ENCODE results near the gene LDLRAD2. TPM values are rescaled to one million over a fixed set of nuclear protein-coding genes. Genes with fewer than 3 reads are reported as not detected.

The LDLRAD2 gene
- total RNA-seq, 6 experiments from 2014 or later: not detected

DNA sequence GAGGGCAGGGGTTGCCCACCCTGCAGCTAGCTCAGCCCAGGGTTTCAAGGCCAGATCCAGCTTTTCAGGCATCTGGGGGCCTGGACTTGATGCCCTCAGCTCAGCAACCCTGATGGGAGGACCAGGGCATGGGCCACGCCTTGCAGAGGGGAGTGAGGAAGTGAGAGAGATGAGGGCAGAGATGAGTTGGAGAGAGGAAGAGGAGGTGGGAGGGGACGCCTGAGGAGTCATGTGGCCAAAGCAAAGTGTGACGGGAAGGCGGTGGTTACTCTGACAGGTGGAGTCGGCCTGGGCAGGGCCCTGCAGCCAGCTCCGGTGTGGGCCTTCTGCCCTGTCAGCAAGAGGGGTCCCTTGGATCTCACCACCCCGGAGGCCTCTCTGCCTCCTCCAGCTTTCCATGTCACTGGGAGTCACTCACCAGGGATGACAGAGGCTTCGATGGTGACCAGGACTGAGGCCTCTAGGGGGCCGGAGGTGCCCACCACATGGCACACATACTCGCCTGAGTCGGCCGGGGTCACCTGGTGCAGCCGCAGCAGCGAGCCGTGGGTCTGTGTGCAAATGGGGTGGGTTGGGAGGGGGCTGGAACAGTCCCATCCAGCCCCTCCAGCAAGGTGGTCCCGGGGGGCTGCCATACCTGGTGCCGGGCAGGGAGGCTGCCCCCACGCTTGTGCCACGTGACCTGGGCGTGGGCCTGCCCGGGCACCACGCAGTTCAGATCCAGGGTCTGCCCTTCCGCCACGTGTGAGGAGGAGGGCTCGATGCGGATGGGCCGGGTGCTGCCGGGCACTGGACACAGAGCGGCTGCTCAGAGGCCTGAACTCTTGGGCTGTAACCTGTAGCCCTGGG is 40.4 kb downstream of the LDLRAD2 start:
- Histone ChIP-seq H3K4me3 (no peak overlapping the region), H3K36me3 (no peaks in the 10 kb centered on the region), H3K4me1 (no peaks in the 10 kb centered on the region), H3K27me3 (no peaks in the 10 kb centered on the region), H3K9me3 (no peaks in the 10 kb centered on the region), H3K27ac (no peak overlapping the region)
- DNase-seq (no peak), ATAC-seq (no peak)
- 48% methylated on average over 6 of the region's 29 CpGs for WGBS (ENCODE audit: insufficient coverage, low coverage, low lambda C conversion rate, missing lambda C conversion rate)
- TF ChIP-seq POLR2A (IDR thresholded peaks at IDR 0.05): no peak
- TF ChIP-seq, protein P1, sequence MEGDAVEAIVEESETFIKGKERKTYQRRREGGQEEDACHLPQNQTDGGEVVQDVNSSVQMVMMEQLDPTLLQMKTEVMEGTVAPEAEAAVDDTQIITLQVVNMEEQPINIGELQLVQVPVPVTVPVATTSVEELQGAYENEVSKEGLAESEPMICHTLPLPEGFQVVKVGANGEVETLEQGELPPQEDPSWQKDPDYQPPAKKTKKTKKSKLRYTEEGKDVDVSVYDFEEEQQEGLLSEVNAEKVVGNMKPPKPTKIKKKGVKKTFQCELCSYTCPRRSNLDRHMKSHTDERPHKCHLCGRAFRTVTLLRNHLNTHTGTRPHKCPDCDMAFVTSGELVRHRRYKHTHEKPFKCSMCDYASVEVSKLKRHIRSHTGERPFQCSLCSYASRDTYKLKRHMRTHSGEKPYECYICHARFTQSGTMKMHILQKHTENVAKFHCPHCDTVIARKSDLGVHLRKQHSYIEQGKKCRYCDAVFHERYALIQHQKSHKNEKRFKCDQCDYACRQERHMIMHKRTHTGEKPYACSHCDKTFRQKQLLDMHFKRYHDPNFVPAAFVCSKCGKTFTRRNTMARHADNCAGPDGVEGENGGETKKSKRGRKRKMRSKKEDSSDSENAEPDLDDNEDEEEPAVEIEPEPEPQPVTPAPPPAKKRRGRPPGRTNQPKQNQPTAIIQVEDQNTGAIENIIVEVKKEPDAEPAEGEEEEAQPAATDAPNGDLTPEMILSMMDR (IDR thresholded peaks at IDR 0.05): no peak
- intact Hi-C loops (cut with DNase I): no loop called here

DNA sequence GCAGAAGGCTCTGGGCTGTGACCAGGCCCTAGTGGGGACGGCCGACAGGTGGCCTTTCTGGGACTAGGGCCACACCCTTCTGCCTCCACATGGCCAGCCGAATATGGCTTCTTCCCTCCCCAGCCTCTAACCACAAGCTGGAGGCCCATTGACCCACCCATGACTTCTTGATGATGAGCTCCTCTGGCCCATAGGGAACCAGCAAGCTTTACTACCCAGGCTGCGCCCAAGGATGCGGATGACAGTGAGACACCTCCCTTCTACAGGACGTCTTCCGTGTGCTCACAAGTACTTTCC is 41.0 kb downstream of the LDLRAD2 start:
- Histone ChIP-seq H3K4me3 (no peak overlapping the region), H3K36me3 (no peaks in the 10 kb centered on the region), H3K9me3 (no peaks in the 10 kb centered on the region), H3K27me3 (no peaks in the 10 kb centered on the region), H3K4me1 (no peaks in the 10 kb centered on the region), H3K27ac (no peak overlapping the region)
- TF ChIP-seq, protein P1 (IDR thresholded peaks at IDR 0.05): no peak
- no peak for TF ChIP-seq POLR2A (IDR thresholded peaks at IDR 0.05)
- ATAC-seq (no peak), DNase-seq (no peak)
- intact Hi-C loops (cut with DNase I): no loop called here
- no CpG with 5 or more reads among the region's 7 CpGs for WGBS (ENCODE audit: insufficient coverage, low coverage, low lambda C conversion rate, missing lambda C conversion rate)

DNA sequence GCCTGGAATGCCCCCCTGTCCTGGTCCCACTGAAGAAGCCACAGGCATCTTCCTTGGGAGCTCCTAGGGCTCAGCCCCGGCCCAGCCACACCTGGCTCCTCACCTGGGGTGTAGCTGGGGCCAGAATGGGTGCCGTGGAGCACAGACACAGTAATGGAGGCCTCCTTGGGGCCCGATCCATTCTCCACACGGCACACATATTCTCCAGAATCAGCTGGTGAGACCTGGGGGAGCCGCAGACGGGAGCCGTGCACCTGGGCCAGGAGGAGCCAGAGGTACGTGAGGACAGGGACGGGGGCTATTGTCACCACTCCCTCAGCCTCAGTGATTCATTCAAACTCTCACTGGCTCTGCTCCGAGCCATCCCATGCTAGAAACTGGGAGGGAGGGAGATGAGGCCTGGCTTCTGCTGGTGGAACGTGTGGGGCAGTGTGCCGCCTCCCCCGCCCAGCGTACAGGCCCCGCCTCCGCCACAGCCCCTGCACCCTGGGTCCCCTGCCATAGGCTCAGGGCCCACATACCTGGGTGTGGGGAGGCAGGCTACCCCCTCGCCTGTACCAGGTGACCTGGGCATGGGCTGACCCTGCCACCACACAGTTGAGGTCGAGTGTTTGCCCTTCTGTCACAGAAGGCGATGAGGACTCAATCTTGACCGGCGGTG is 42.2 kb downstream of the LDLRAD2 start:
- no peak overlapping the region for H3K4me3 ChIP-seq
- WGBS (ENCODE audit: insufficient coverage, low coverage, low lambda C conversion rate, missing lambda C conversion rate): no CpG with 5 or more reads among the region's 21 CpGs
- H3K27ac ChIP-seq: no peak overlapping the region
- no peak for TF ChIP-seq POLR2A (IDR thresholded peaks at IDR 0.05)
- TF ChIP-seq, protein P1 (IDR thresholded peaks at IDR 0.05): no peak
- ATAC-seq (no peak), DNase-seq (peak in 1 of 3 donors; percentile 45)
- intact Hi-C loops (cut with DNase I): no loop called here
- H3K4me1 ChIP-seq: no peaks in the 10 kb centered on the region
- no peaks in the 10 kb centered on the region for H3K36me3 ChIP-seq
- H3K9me3 ChIP-seq: no peaks in the 10 kb centered on the region
- H3K27me3 ChIP-seq: no peaks in the 10 kb centered on the region

DNA sequence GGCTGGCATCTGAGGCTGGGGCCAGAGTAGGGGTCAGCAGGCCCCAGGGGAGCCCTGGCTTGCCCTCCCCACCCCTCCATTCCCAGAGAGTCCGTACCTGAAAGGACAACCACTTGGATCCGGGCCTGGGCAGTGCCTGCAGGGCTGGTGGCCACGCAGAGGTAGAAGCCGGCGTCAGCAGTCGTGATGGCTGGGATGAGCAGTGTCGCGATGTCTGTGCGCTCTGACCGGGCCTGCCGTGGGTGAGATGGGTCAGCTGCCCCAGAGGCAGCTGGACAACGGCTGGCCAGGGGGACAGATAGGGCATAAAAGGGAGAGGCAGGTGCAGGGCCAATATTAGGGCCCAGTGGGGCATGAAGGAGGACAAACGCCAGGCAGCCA is 42.7 kb downstream of the LDLRAD2 start:
- Histone ChIP-seq H3K9me3 (no peaks in the 10 kb centered on the region), H3K27me3 (no peaks in the 10 kb centered on the region), H3K4me3 (no peak overlapping the region), H3K36me3 (no peaks in the 10 kb centered on the region), H3K4me1 (no peaks in the 10 kb centered on the region), H3K27ac (no peak overlapping the region)
- no peak for DNase-seq
- no peak for ATAC-seq
- intact Hi-C loops (cut with DNase I): no loop called here
- TF ChIP-seq POLR2A (IDR thresholded peaks at IDR 0.05): no peak
- TF ChIP-seq, protein P1 (IDR thresholded peaks at IDR 0.05): no peak
- 92% methylated on average over 8 of the region's 13 CpGs for WGBS (ENCODE audit: insufficient coverage, low coverage, low lambda C conversion rate, missing lambda C conversion rate)
